Peyer's patch (tissue), 4 donors: ENCODE measurements around the gene SRSF7. TPM values are rescaled to one million over a fixed set of nuclear protein-coding genes. Genes with fewer than 3 reads are reported as not detected.
A peak's percentile ranks its signal among the peaks of the same experiment; 100 is the strongest.

Experiments
- DNase-seq, 3 donors: peaks; one replicate each; pipeline ENCODE4 v3.0.0-alpha.2; 2017 to 2019
- H3K27ac ChIP-seq, 4 donors: fragments of 200-600 bp; sonication (generic); one replicate each; pipeline ENCODE4 v1.5.1; 2016 to 2019
- H3K27me3 ChIP-seq, 2 donors: fragments of 200-600 bp; sonication (generic); one replicate each; pipeline ENCODE4 v1.5.1; 2019
- H3K36me3 ChIP-seq, 3 donors: fragments of 200-600 bp; sonication (generic); one replicate each; pipeline ENCODE4 v1.5.1; 2016 to 2019
- H3K4me1 ChIP-seq, 4 donors: fragments of 200-600 bp; sonication (generic); one replicate each; pipeline ENCODE4 v1.5.1; 2016 to 2019
- H3K4me3 ChIP-seq, 4 donors: fragments of 200-600 bp; sonication (generic); 1 replicate in 3 of 4; 2 replicates in 1 of 4; pipeline ENCODE4 v1.5.1; 2016 to 2019; ENCODE audit warnings: mild to moderate bottlenecking in 1 of 4
- H3K9me3 ChIP-seq, 4 donors: fragments of 200-600 bp; sonication (generic); one replicate each; pipeline ENCODE4 v1.5.1; 2016 to 2019; ENCODE audit warnings: mild to moderate bottlenecking in 1 of 4
- CTCF ChIP-seq, 6 experiments: fragments of 450-650 bp in 4 of 6; fragments of 200-600 bp in 2 of 6; sonication (generic) in 1 of 6; IDR thresholded peaks; one replicate each; pipeline ENCODE4 v1.5.1; 2017 to 2019; ENCODE audit warnings: antibody characterized with exemption in 6 of 6, mild to moderate bottlenecking in 3 of 6, moderate library complexity in 1 of 6
- POLR2A ChIP-seq, 2 donors: fragments of 450-650 bp; IDR thresholded peaks; one replicate each; pipeline ENCODE4 v1.5.1; 2017; ENCODE audit warnings: antibody characterized with exemption in 2 of 2, mild to moderate bottlenecking in 2 of 2, moderate library complexity in 2 of 2
- total RNA-seq, 4 donors: library from RNA; depleted of rRNA; stranded (reverse); fragments of >200 nt; gene quantifications; one replicate each; pipeline ENCODE4 v1.1.0, GENCODE V29; 2016

Gene SRSF7
- total RNA-seq, 4 donors from 2014 or later, result 93.3 to 295 (median 139) TPM

GRCh38 chr2:38728694-38729093, 22.5 kb downstream of the SRSF7 start:
- Histone ChIP-seq H3K27me3 (no peaks in the 10 kb centered on the region), H3K4me1 (no peaks in the 10 kb centered on the region), H3K9me3 (no peaks in the 10 kb centered on the region), H3K36me3 (peaks cover 0 to 44% (median 0%) of the 10 kb centered on the region in 3 donors), H3K27ac (no peak overlapping the region), H3K4me3 (no peak overlapping the region)
- TF ChIP-seq POLR2A (IDR thresholded peaks at IDR 0.05), result no peak
- no peak for TF ChIP-seq CTCF (IDR thresholded peaks at IDR 0.05)
- DNase-seq, result no peak

GRCh38 chr2:38727661-38728060, 23.5 kb downstream of the SRSF7 start:
- DNase-seq, result no peak

GRCh38 chr2:38723173-38723572, 28.0 kb downstream of the SRSF7 start:
- Histone ChIP-seq H3K36me3 (no peaks in the 10 kb centered on the region), H3K27ac (peak overlapping the region in 1 of 4 donors; percentile 4)
- TF ChIP-seq POLR2A (IDR thresholded peaks at IDR 0.05), result no peak
- no peak for TF ChIP-seq CTCF (IDR thresholded peaks at IDR 0.05)

More at GRCh38 chr2:38727661-38728060, 23.5 kb downstream of the SRSF7 start:
- H3K4me1 ChIP-seq, result no peaks in the 10 kb centered on the region
- peaks cover 0 to 34% (median 0%) of the 10 kb centered on the region in 3 donors for H3K36me3 ChIP-seq
- H3K4me3 ChIP-seq, result no peak overlapping the region
- H3K27ac ChIP-seq, result no peak overlapping the region
- H3K27me3 ChIP-seq, result no peaks in the 10 kb centered on the region
- TF ChIP-seq CTCF (IDR thresholded peaks at IDR 0.05), result no peak
- TF ChIP-seq POLR2A (IDR thresholded peaks at IDR 0.05), result no peak
- no peaks in the 10 kb centered on the region for H3K9me3 ChIP-seq

GRCh38 chr2:38722271-38723061, 28.7 kb downstream of the SRSF7 start:
- Histone ChIP-seq H3K4me3 (no peak overlapping the region), H3K36me3 (no peaks in the 10 kb centered on the region), H3K27me3 (no peaks in the 10 kb centered on the region), H3K27ac (peak overlapping the region in 2 of 4 donors; percentile 4 to 67), H3K9me3 (no peaks in the 10 kb centered on the region), H3K4me1 (no peaks in the 10 kb centered on the region)
- no peak for DNase-seq
- TF ChIP-seq CTCF (IDR thresholded peaks at IDR 0.05) (peak in 1 of 6 experiments; percentile 4), POLR2A (IDR thresholded peaks at IDR 0.05) (no peak)

More at GRCh38 chr2:38723173-38723572, 28.0 kb downstream of the SRSF7 start:
- H3K4me3 ChIP-seq, result no peak overlapping the region
- no peak for DNase-seq
- H3K4me1 ChIP-seq, result no peaks in the 10 kb centered on the region
- H3K27me3 ChIP-seq, result no peaks in the 10 kb centered on the region
- no peaks in the 10 kb centered on the region for H3K9me3 ChIP-seq

- no peak overlapping the region for H3K4me3 ChIP-seq
Measured at GRCh38 chr2:38720613-38721241, 30.4 kb downstream of the SRSF7 start.

More at GRCh38 chr2:38720613-38721241, 30.4 kb downstream of the SRSF7 start:
- no peaks in the 10 kb centered on the region for H3K27me3 ChIP-seq
- peak overlapping the region in 2 of 4 donors; percentile 64 to 67 for H3K27ac ChIP-seq
- H3K4me1 ChIP-seq, result no peaks in the 10 kb centered on the region
- TF ChIP-seq POLR2A (IDR thresholded peaks at IDR 0.05), result no peak
- no peak for TF ChIP-seq CTCF (IDR thresholded peaks at IDR 0.05)
- DNase-seq, result peak in 1 of 3 donors; percentile 53
- H3K9me3 ChIP-seq, result no peaks in the 10 kb centered on the region
- H3K36me3 ChIP-seq, result no peaks in the 10 kb centered on the region
